ENCODE data around the gene ZNF287. TPM values are rescaled to one million over a fixed set of nuclear protein-coding genes. Genes with fewer than 3 reads are reported as not detected.

The ZNF287 gene
- total RNA-seq, 1 donor from 2014 or later = 8.0 TPM

GRCh38 chr17:16517477-16517876 is 51.5 kb downstream of the ZNF287 start:
- DNase-seq (ENCODE audit: low spot score) = no peak
- Mint-ChIP-seq H3K4me3 (ENCODE audit: unreplicated experiment) (no peak overlapping the region), H3K27me3 (ENCODE audit: unreplicated experiment) (no peaks in the 10 kb centered on the region)

GRCh38 chr17:16516594-16517051 is 52.4 kb downstream of the ZNF287 start:
- no peak overlapping the region for H3K27ac Mint-ChIP-seq (ENCODE audit: unreplicated experiment)
- TF ChIP-seq CTCF (IDR thresholded peaks at IDR 0.05; ENCODE audit: unreplicated experiment) = no peak
- H3K36me3 Mint-ChIP-seq (ENCODE audit: low read depth, unreplicated experiment) = peaks cover 4% of the 10 kb centered on the region
- H3K27me3 Mint-ChIP-seq (ENCODE audit: unreplicated experiment) = peaks cover 5% of the 10 kb centered on the region
- H3K4me1 Mint-ChIP-seq (ENCODE audit: unreplicated experiment) = peaks cover 6% of the 10 kb centered on the region
- no peaks in the 10 kb centered on the region for H3K9me3 Mint-ChIP-seq (ENCODE audit: unreplicated experiment)
- DNase-seq (ENCODE audit: low spot score) = no peak
- H3K4me3 Mint-ChIP-seq (ENCODE audit: unreplicated experiment) = no peak overlapping the region

More at GRCh38 chr17:16517477-16517876, 51.5 kb downstream of the ZNF287 start:
- H3K36me3 Mint-ChIP-seq (ENCODE audit: low read depth, unreplicated experiment) = no peaks in the 10 kb centered on the region
- H3K27ac Mint-ChIP-seq (ENCODE audit: unreplicated experiment) = no peak overlapping the region
- H3K4me1 Mint-ChIP-seq (ENCODE audit: unreplicated experiment) = no peaks in the 10 kb centered on the region
- no peak for TF ChIP-seq CTCF (IDR thresholded peaks at IDR 0.05; ENCODE audit: unreplicated experiment)
- no peaks in the 10 kb centered on the region for H3K9me3 Mint-ChIP-seq (ENCODE audit: unreplicated experiment)

GRCh38 chr17:16515933-16516332 is 53.1 kb downstream of the ZNF287 start:
- no peak for TF ChIP-seq CTCF (IDR thresholded peaks at IDR 0.05; ENCODE audit: unreplicated experiment)
- H3K36me3 Mint-ChIP-seq (ENCODE audit: low read depth, unreplicated experiment) = peaks cover 4% of the 10 kb centered on the region
- H3K9me3 Mint-ChIP-seq (ENCODE audit: unreplicated experiment) = no peaks in the 10 kb centered on the region
- H3K4me1 Mint-ChIP-seq (ENCODE audit: unreplicated experiment) = peaks cover 9% of the 10 kb centered on the region
- H3K27me3 Mint-ChIP-seq (ENCODE audit: unreplicated experiment) = peaks cover 5% of the 10 kb centered on the region
- DNase-seq (ENCODE audit: low spot score) = no peak
- no peak overlapping the region for H3K27ac Mint-ChIP-seq (ENCODE audit: unreplicated experiment)
- no peak overlapping the region for H3K4me3 Mint-ChIP-seq (ENCODE audit: unreplicated experiment)

- Mint-ChIP-seq H3K4me3 (ENCODE audit: unreplicated experiment) (no peak overlapping the region), H3K36me3 (ENCODE audit: low read depth, unreplicated experiment) (peaks cover 4% of the 10 kb centered on the region), H3K4me1 (ENCODE audit: unreplicated experiment) (peaks cover 9% of the 10 kb centered on the region), H3K27ac (ENCODE audit: unreplicated experiment) (no peak overlapping the region), H3K9me3 (ENCODE audit: unreplicated experiment) (no peaks in the 10 kb centered on the region), H3K27me3 (ENCODE audit: unreplicated experiment) (peaks cover 5% of the 10 kb centered on the region)
- no peak for TF ChIP-seq CTCF (IDR thresholded peaks at IDR 0.05; ENCODE audit: unreplicated experiment)
- DNase-seq (ENCODE audit: low spot score) = no peak
Measured at GRCh38 chr17:16513873-16514272, 55.1 kb downstream of the ZNF287 start.

- no peak for DNase-seq (ENCODE audit: low spot score)
- no peak for TF ChIP-seq CTCF (IDR thresholded peaks at IDR 0.05; ENCODE audit: unreplicated experiment)
- H3K36me3 Mint-ChIP-seq (ENCODE audit: low read depth, unreplicated experiment) = peaks cover 4% of the 10 kb centered on the region
- H3K4me1 Mint-ChIP-seq (ENCODE audit: unreplicated experiment) = peaks cover 9% of the 10 kb centered on the region
- H3K27ac Mint-ChIP-seq (ENCODE audit: unreplicated experiment) = no peak overlapping the region
- H3K4me3 Mint-ChIP-seq (ENCODE audit: unreplicated experiment) = peak overlapping the region; percentile 28
- no peaks in the 10 kb centered on the region for H3K9me3 Mint-ChIP-seq (ENCODE audit: unreplicated experiment)
- peaks cover 7% of the 10 kb centered on the region for H3K27me3 Mint-ChIP-seq (ENCODE audit: unreplicated experiment)
Measured at GRCh38 chr17:16512011-16512410, 57.0 kb downstream of the ZNF287 start.
